ENCODE results near the gene NUCB2. TPM values are rescaled to one million over a fixed set of nuclear protein-coding genes. Genes with fewer than 3 reads are reported as not detected.

Gene NUCB2
- total RNA-seq, 1 donor from 2014 or later = 65.2 TPM

- DNase-seq = no peak
Observed at GRCh38 chr11:17268902-17269301, 7.6 kb upstream of the NUCB2 start.

GRCh38 chr11:17272801-17273200 lies 3.7 kb upstream of the NUCB2 start:
- DNase-seq = no peak

- no peak for DNase-seq
Observed at GRCh38 chr11:17273211-17273610, 3.3 kb upstream of the NUCB2 start.

- DNase-seq = no peak
Observed at GRCh38 chr11:17273668-17274282, 2.8 kb upstream of the NUCB2 start.

- no peak for DNase-seq
Observed at GRCh38 chr11:17275400-17276235, 921 bp upstream of the NUCB2 start.

GRCh38 chr11:17277024-17277584 lies 565 bp downstream of the NUCB2 start:
- DNase-seq = peak; percentile 52

- DNase-seq = no peak
Observed at GRCh38 chr11:17280494-17281127, 4.1 kb downstream of the NUCB2 start.

- DNase-seq = no peak
Observed at GRCh38 chr11:17286332-17286731, 9.8 kb downstream of the NUCB2 start.

GRCh38 chr11:17287058-17287457 lies 10.5 kb downstream of the NUCB2 start:
- no peak for DNase-seq

- no peak for DNase-seq
Observed at GRCh38 chr11:17291710-17292109, 15.2 kb downstream of the NUCB2 start.

- DNase-seq = no peak
Observed at GRCh38 chr11:17293311-17293710, 16.8 kb downstream of the NUCB2 start.

- DNase-seq = no peak
Observed at GRCh38 chr11:17294033-17294432, 17.5 kb downstream of the NUCB2 start.

- DNase-seq = no peak
Observed at GRCh38 chr11:17296852-17297559, 20.5 kb downstream of the NUCB2 start.

GRCh38 chr11:17298302-17298701 lies 21.8 kb downstream of the NUCB2 start:
- DNase-seq = no peak

- no peak for DNase-seq
Observed at GRCh38 chr11:17300372-17300771, 23.8 kb downstream of the NUCB2 start.

GRCh38 chr11:17313349-17314231 lies 37.1 kb downstream of the NUCB2 start:
- DNase-seq = no peak

GRCh38 chr11:17314232-17314547 lies 37.7 kb downstream of the NUCB2 start:
- DNase-seq = no peak

- DNase-seq = no peak
Observed at GRCh38 chr11:17314904-17315426, 38.4 kb downstream of the NUCB2 start.

- no peak for DNase-seq
Observed at GRCh38 chr11:17328871-17329494, 52.4 kb downstream of the NUCB2 start.

- DNase-seq = no peak
Observed at GRCh38 chr11:17331669-17332068, 55.1 kb downstream of the NUCB2 start.

Data from skin of body (tissue), 2 donors.